ENCODE results near the gene ZGLP1.
"Not testable (repeated sequence)": the region's sequence is repeated elsewhere in the genome, so short reads cannot be mapped to it uniquely, and the experiment has no call there.

Gene ZGLP1

DNA sequence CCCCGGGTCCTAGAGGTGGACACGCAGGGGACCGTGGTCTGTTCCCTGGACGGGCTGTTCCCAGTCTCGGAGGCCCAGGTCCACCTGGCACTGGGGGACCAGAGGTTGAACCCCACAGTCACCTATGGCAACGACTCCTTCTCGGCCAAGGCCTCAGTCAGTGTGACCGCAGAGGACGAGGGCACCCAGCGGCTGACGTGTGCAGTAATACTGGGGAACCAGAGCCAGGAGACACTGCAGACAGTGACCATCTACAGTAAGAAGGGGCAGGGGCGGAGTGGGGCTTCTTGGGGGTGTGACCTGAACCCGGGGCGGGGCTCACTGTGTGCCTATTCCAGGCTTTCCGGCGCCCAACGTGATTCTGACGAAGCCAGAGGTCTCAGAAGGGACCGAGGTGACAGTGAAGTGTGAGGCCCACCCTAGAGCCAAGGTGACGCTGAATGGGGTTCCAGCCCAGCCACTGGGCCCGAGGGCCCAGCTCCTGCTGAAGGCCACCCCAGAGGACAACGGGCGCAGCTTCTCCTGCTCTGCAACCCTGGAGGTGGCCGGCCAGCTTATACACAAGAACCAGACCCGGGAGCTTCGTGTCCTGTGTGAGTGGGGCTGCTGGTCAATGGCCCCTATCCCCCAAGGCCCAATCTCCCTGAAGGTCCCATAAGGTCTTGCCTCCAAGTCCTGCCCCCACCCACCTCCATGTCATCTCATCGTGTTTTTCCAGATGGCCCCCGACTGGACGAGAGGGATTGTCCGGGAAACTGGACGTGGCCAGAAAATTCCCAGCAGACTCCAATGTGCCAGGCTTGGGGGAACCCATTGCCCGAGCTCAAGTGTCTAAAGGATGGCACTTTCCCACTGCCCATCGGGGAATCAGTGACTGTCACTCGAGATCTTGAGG is 25.3 kb downstream of the ZGLP1 start:
- peaks cover 52 to 53% of the 10 kb centered on the region in 2 donors for H3K36me3 Mint-ChIP-seq

DNA sequence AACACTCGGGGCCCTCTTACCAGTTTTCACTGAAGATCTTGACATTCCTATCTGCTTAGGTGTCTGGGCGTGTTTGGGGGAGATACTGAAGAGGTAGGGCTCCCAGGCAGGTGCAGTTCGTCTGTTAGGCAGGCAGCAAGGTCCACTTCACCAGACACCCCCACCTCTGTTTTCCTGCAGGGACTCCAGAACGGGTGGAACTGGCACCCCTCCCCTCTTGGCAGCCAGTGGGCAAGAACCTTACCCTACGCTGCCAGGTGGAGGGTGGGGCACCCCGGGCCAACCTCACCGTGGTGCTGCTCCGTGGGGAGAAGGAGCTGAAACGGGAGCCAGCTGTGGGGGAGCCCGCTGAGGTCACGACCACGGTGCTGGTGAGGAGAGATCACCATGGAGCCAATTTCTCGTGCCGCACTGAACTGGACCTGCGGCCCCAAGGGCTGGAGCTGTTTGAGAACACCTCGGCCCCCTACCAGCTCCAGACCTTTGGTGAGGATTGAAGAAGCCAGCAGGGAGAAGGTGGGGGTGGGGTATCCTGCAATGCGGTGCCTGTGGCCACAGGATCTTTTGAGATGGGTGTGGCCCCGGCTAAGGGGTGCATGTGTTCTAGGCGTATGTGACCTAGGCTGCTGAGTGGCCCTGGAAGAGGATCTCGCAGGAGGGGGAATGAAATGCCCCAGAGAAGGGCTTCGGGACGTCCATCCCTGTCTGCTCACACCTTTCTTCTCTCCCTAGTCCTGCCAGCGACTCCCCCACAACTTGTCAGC is 26.1 kb downstream of the ZGLP1 start:
- Mint-ChIP-seq H3K27ac (peak overlapping the region; percentile 75), H3K4me1 (peaks cover 48 to 70% of the 10 kb centered on the region in 2 donors), H3K36me3 (peaks cover 59 to 60% of the 10 kb centered on the region in 2 donors), H3K9me3 (no peaks in the 10 kb centered on the region), H3K27me3 (peaks cover 5 to 10% of the 10 kb centered on the region in 2 donors), H3K4me3 (no peak overlapping the region)
- no peak for DNase-seq
- no peak for ATAC-seq (replicated peaks)

More for the DNA sequence above, 25.3 kb downstream of the ZGLP1 start:
- peaks cover 50 to 70% of the 10 kb centered on the region in 2 donors for H3K4me1 Mint-ChIP-seq
- H3K27ac Mint-ChIP-seq, result no peak overlapping the region
- ATAC-seq (replicated peaks) (no peak), DNase-seq (no peak)
- no peaks in the 10 kb centered on the region for H3K9me3 Mint-ChIP-seq
- no peak overlapping the region for H3K4me3 Mint-ChIP-seq
- H3K27me3 Mint-ChIP-seq, result peaks cover 12 to 18% of the 10 kb centered on the region in 2 donors

DNA sequence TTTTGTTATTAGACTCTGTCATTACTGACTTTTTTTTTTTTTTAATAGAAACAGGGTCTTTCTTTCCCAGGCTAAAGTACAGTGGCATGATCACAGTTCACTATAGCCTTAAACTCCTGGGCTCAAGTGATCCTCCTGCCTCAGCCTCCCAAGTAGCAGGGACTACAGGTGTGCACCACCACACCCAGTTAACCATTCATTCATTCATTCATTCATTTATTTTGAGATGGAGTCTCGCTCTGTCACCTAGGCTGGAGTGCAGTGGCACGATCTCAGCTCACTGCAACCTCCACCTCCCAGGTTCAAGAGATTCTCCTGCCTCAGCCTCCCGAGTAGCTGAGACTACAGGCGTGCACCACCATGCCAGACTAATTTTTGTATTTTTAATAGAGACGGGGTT is 27.6 kb downstream of the ZGLP1 start:
- not testable (repeated sequence) for H3K27me3 Mint-ChIP-seq; H3K4me3 Mint-ChIP-seq; DNase-seq; ATAC-seq (replicated peaks); H3K9me3 Mint-ChIP-seq; H3K27ac Mint-ChIP-seq
- Mint-ChIP-seq H3K4me1 (peaks cover 49 to 70% of the 10 kb centered on the region in 2 donors), H3K36me3 (peaks cover 67 to 74% of the 10 kb centered on the region in 2 donors)

DNA sequence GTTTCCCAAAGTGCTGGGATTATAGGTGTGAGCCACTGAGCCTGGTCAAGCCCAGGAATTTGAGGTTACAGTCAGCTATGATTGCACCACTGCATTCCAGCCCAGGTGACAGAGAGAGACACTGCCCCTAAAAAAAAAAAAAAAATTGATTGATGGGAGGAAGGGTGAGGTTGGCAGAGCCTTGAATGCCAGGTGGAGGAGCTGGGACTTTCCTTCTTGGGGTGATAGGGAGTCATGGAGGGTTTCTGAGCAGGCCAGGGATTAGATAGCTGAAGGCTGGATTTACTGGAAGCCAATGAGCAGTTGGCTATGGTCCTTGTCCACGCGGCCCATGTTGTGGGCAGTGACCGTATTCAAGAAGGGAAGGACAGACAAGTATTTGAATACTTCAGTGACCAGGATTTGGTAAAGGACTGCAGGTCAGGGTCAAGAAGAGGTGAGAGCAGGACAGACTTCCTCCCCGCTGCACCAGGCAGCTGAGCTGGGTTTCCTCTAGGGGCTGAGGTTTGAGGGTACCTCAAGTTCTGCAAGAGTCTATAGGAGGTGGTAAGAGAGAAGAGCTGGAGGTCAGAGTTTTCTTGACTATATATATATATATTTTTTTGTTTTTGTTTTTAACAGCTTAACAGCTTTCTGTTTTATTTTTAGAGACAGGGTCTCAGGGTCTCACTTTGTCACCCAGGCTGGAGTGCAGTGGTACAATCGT is 29.7 kb downstream of the ZGLP1 start:
- ATAC-seq (replicated peaks) (no peak), DNase-seq (no peak)
- peaks cover 32 to 55% of the 10 kb centered on the region in 2 donors for H3K4me1 Mint-ChIP-seq

DNA sequence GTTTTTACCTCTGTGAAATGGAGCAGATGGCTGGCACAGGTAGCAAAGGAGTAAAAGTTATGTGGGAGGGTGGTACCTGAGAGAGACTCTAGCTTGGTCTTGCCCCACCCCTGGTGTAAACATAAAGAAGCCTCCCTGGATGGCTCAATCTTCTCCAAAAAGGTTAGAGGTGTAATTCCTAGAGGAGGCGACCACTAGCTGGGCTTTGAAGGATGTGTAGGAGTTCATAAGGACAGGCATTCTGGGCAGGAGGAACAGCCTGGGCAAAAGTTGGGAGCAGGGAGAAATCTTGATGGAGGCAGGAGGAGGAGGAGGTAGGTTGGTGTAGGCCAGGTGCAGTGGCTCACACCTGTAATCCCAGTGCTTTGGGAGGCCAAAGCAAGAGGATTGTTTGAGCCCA is 30.7 kb downstream of the ZGLP1 start:
- no peaks in the 10 kb centered on the region for H3K9me3 Mint-ChIP-seq
- H3K36me3 Mint-ChIP-seq, result peaks cover 55 to 67% of the 10 kb centered on the region in 2 donors
- peaks cover 36 to 55% of the 10 kb centered on the region in 2 donors for H3K4me1 Mint-ChIP-seq
- peak overlapping the region; percentile 73 for H3K27ac Mint-ChIP-seq
- no peak for ATAC-seq (replicated peaks)
- peak overlapping the region; percentile 37 to 67 for H3K4me3 Mint-ChIP-seq
- no peak for DNase-seq
- no peaks in the 10 kb centered on the region for H3K27me3 Mint-ChIP-seq

More for the DNA sequence above, 29.7 kb downstream of the ZGLP1 start:
- H3K27me3 Mint-ChIP-seq, result no peaks in the 10 kb centered on the region
- peak overlapping the region; percentile 70 for H3K27ac Mint-ChIP-seq
- peak overlapping the region; percentile 3 to 58 for H3K4me3 Mint-ChIP-seq
- H3K9me3 Mint-ChIP-seq, result no peaks in the 10 kb centered on the region
- peaks cover 57 to 65% of the 10 kb centered on the region in 2 donors for H3K36me3 Mint-ChIP-seq

DNA sequence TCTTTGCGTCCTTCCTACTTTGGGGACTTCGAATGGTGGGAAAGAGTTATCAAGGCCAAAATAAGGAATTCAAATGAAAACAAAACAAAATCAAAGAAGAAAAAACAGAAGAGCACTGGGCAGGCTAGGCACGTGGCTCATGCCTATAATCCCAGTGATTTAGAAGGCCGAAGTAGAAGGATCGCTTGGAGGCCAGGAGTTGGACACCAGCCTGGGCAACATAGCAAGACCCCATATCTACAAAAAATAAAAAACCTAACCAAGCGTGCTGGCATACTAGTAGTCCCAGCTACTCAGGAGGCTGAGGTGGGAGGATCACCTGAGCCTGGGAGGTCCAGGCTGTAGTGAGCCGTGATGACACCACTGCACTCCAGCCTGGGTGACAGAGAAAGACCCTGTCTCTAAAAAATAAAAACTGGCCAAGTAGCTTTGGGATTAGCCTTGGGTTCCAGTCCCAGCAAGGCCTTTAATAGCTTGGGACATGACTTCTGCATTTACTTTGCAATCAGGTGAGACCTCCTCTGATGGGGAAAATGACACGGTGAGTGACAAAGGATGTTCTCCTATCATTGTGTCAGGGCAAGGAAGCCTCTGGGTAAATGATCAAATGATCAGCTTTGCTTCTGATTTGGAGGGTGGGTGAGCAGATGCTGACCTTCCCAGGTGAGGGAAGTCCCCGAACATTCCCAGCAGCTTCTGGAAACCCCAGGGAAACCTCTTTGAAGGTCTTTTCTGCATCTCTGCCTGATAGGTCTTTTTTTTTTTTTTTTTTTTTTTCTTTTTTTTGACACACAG is 31.6 kb downstream of the ZGLP1 start:
- Mint-ChIP-seq H3K27me3 (no peaks in the 10 kb centered on the region), H3K36me3 (peaks cover 49 to 63% of the 10 kb centered on the region in 2 donors), H3K4me3 (peak overlapping the region; percentile 52 to 63), H3K27ac (peak overlapping the region; percentile 74), H3K4me1 (peaks cover 30 to 53% of the 10 kb centered on the region in 2 donors), H3K9me3 (no peaks in the 10 kb centered on the region)
- DNase-seq (no peak), ATAC-seq (replicated peaks) (peak; percentile 49 to 71)

DNA sequence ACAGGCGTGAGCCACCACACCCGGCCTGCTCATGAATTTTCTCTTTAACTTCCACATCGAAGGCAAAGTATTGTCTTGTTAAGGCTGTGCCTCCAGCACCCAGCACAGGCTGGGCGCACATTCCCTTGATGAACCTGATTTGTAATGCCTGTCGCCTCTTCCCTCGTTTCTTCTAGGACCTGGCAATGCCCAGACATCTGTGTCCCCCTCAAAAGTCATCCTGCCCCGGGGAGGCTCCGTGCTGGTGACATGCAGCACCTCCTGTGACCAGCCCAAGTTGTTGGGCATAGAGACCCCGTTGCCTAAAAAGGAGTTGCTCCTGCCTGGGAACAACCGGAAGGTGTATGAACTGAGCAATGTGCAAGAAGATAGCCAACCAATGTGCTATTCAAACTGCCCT is 35.0 kb downstream of the ZGLP1 start:
- Mint-ChIP-seq H3K36me3 (peaks cover 44 to 63% of the 10 kb centered on the region in 2 donors), H3K27ac (peak overlapping the region; percentile 91), H3K27me3 (no peaks in the 10 kb centered on the region)

DNA sequence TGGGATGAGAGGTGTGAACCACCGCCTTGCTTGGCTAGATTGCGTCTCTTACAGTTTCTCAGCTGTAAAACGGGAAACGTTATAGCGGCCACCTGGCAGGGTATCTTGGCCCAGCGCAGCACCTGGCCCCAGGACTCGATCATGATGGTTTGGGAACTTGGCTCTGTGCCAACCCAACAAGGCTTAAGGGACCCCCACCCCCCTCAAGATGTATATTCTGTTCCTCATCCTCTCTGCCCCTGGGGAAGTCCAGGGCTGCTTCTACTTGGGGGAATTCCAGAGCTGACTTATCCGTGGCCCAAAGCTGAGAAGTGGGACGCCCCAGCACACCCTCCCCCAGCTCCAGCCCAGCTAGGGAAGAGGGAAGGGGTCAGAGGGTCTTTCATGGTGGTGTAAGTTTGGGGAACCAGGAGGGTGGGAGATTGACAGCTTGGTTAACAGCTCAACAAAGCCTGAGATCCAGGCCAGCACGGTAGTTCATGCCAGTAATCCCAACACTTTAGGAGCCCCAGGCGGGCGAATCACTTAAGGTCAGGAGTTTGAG is 38.0 kb downstream of the ZGLP1 start:
- H3K4me1 Mint-ChIP-seq, result peaks cover 26 to 47% of the 10 kb centered on the region in 2 donors
- peak overlapping the region; percentile 94 to 97 for H3K4me3 Mint-ChIP-seq
- peak; percentile 81 for DNase-seq
- peak overlapping the region; percentile 99 for H3K27ac Mint-ChIP-seq
- H3K9me3 Mint-ChIP-seq, result no peaks in the 10 kb centered on the region
- ATAC-seq (replicated peaks), result peak; percentile 30 to 37
- H3K27me3 Mint-ChIP-seq, result no peaks in the 10 kb centered on the region
- peaks cover 25 to 37% of the 10 kb centered on the region in 2 donors for H3K36me3 Mint-ChIP-seq

More for the DNA sequence above, 35.0 kb downstream of the ZGLP1 start:
- H3K9me3 Mint-ChIP-seq, result no peaks in the 10 kb centered on the region
- no peak for ATAC-seq (replicated peaks)
- peak overlapping the region; percentile 72 to 80 for H3K4me3 Mint-ChIP-seq
- no peak for DNase-seq
- H3K4me1 Mint-ChIP-seq, result peaks cover 36 to 69% of the 10 kb centered on the region in 2 donors

DNA sequence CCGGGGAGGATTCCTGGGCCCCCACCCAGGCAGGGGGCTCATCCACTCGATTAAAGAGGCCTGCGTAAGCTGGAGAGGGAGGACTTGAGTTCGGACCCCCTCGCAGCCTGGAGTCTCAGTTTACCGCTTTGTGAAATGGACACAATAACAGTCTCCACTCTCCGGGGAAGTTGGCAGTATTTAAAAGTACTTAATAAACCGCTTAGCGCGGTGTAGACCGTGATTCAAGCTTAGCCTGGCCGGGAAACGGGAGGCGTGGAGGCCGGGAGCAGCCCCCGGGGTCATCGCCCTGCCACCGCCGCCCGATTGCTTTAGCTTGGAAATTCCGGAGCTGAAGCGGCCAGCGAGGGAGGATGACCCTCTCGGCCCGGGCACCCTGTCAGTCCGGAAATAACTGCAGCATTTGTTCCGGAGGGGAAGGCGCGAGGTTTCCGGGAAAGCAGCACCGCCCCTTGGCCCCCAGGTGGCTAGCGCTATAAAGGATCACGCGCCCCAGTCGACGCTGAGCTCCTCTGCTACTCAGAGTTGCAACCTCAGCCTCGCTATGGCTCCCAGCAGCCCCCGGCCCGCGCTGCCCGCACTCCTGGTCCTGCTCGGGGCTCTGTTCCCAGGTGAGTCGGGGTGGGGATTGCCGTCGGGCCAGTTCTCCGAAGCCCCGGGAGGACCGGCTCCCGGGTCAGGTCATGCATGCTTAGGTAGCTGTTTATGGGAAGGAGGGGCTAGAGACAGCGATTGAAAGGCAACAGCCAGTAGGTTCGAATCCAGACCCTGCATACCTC is 38.8 kb downstream of the ZGLP1 start, which contains the start of gene ICAM1:
TSS of gene ICAM1 (plus strand) at position 505 of the 779 bp plus-strand sequence. CDS start at position 545, 40 bp downstream.
- no peaks in the 10 kb centered on the region for H3K27me3 Mint-ChIP-seq
- peak within 1 kb of the TSS; percentile 94 to 97 for H3K4me3 Mint-ChIP-seq
- H3K9me3 Mint-ChIP-seq, result no peaks in the 10 kb centered on the region
- H3K27ac Mint-ChIP-seq, result peak within 1 kb of the TSS; percentile 99
- H3K36me3 Mint-ChIP-seq, result peaks cover 25 to 37% of the 10 kb centered on the region in 2 donors
- DNase-seq, result peak; percentile 86
- ATAC-seq (replicated peaks), result peak; percentile 65 to 67
- peaks cover 26 to 47% of the 10 kb centered on the region in 2 donors for H3K4me1 Mint-ChIP-seq

DNA sequence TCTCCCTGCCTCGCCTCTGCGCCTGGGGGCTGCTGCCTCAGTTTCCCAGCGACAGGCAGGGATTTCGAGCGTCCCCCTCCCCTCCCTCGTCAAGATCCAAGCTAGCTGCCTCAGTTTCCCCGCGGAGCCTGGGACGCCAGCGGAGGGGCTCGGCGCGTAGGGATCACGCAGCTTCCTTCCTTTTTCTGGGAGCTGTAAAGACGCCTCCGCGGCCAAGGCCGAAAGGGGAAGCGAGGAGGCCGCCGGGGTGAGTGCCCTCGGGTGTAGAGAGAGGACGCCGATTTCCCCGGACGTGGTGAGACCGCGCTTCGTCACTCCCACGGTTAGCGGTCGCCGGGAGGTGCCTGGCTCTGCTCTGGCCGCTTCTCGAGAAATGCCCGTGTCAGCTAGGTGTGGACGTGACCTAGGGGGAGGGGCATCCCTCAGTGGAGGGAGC is 39.4 kb downstream of the ZGLP1 start:
- H3K9me3 Mint-ChIP-seq, result no peaks in the 10 kb centered on the region
- no peaks in the 10 kb centered on the region for H3K27me3 Mint-ChIP-seq
- H3K4me1 Mint-ChIP-seq, result peaks cover 26 to 46% of the 10 kb centered on the region in 2 donors
- H3K36me3 Mint-ChIP-seq, result peaks cover 23 to 35% of the 10 kb centered on the region in 2 donors
- H3K4me3 Mint-ChIP-seq, result peak overlapping the region; percentile 94 to 97
- peak; percentile 78 to 83 for ATAC-seq (replicated peaks)
- DNase-seq, result peak; percentile 96
- H3K27ac Mint-ChIP-seq, result peak overlapping the region; percentile 99

DNA sequence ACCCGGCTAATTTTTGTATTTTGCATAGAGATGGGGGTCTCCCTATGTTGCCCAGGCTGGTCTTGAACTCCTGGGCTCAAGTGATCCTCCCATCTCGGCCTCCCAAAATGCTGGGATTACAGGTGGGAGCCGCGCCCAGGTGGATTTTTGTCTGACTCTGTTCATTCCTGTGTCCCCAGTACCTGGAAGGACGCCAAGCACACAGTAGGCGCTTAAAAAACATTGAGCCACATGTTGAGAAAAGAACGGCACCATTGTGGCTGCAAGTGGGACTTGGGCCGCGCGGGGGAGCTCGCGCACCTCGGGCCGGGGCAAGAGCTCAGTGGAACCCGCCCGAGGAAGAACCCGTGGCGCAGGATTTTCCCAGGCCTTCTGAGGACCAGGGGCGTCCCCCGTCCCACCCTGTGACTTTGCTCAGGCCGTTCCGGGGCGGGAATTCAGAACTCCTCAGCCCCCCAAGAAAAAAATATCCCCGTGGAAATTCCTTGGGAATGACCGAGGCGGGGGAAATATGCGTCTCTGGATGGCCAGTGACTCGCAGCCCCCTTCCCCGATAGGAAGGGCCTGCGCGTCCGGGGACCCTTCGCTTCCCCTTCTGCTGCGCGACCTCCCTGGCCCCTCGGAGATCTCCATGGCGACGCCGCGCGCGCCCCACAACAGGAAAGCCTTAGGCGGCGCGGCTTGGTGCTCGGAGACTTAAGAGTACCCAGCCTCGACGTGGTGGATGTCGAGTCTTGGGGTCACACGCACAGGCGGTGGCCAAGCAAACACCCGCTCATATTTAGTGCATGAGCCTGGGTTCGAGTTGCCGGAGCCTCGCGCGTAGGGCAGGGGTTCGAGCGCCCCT is 40.1 kb downstream of the ZGLP1 start:
- peaks cover 22 to 39% of the 10 kb centered on the region in 2 donors for H3K4me1 Mint-ChIP-seq
- H3K27me3 Mint-ChIP-seq, result no peaks in the 10 kb centered on the region
- peak overlapping the region; percentile 94 to 97 for H3K4me3 Mint-ChIP-seq
- no peaks in the 10 kb centered on the region for H3K9me3 Mint-ChIP-seq
- H3K27ac Mint-ChIP-seq, result peak overlapping the region; percentile 99
- ATAC-seq (replicated peaks) (peak; percentile 67 to 71), DNase-seq (peak; percentile 86)
- peaks cover 17 to 28% of the 10 kb centered on the region in 2 donors for H3K36me3 Mint-ChIP-seq
